Femur (tissue), 1 donor: ENCODE results near the gene TRAPPC10.

Experiments
- DNase-seq: peaks from one replicate; pipeline ENCODE4 v3.0.0-alpha.2; 2017

The TRAPPC10 gene

GRCh38 chr21:44038063-44038462 lies 26.0 kb downstream of the TRAPPC10 start:
- no peak for DNase-seq

GRCh38 chr21:44039828-44040227 lies 27.7 kb downstream of the TRAPPC10 start:
- no peak for DNase-seq

- no peak for DNase-seq
These were observed 31.5 kb downstream of the TRAPPC10 start for GRCh38 chr21:44043613-44044012.

GRCh38 chr21:44046734-44047133 lies 34.6 kb downstream of the TRAPPC10 start:
- no peak for DNase-seq

GRCh38 chr21:44047996-44048560 lies 36.0 kb downstream of the TRAPPC10 start:
- no peak for DNase-seq

GRCh38 chr21:44049182-44049581 lies 37.1 kb downstream of the TRAPPC10 start:
- no peak for DNase-seq

GRCh38 chr21:44049606-44050005 lies 37.5 kb downstream of the TRAPPC10 start:
- DNase-seq: no peak

- DNase-seq: no peak
These were observed 38.2 kb downstream of the TRAPPC10 start for GRCh38 chr21:44050276-44050675.

- DNase-seq: peak; percentile 72
These were observed 39.4 kb downstream of the TRAPPC10 start for GRCh38 chr21:44051462-44051941.

- DNase-seq: no peak
These were observed 40.1 kb downstream of the TRAPPC10 start for GRCh38 chr21:44052071-44052829.

GRCh38 chr21:44052830-44053226 lies 40.7 kb downstream of the TRAPPC10 start:
- no peak for DNase-seq

GRCh38 chr21:44053567-44053966 lies 41.5 kb downstream of the TRAPPC10 start:
- no peak for DNase-seq

GRCh38 chr21:44054710-44055109 lies 42.6 kb downstream of the TRAPPC10 start:
- DNase-seq: peak; percentile 31

GRCh38 chr21:44057055-44057454 lies 44.9 kb downstream of the TRAPPC10 start:
- DNase-seq: no peak

- no peak for DNase-seq
These were observed 46.0 kb downstream of the TRAPPC10 start for GRCh38 chr21:44057960-44058651.

GRCh38 chr21:44058652-44058964 lies 46.5 kb downstream of the TRAPPC10 start:
- DNase-seq: no peak

- DNase-seq: no peak
These were observed 46.9 kb downstream of the TRAPPC10 start for GRCh38 chr21:44058981-44059380.

- no peak for DNase-seq
These were observed 47.6 kb downstream of the TRAPPC10 start for GRCh38 chr21:44059710-44060109.

- no peak for DNase-seq
These were observed 50.3 kb downstream of the TRAPPC10 start for GRCh38 chr21:44062380-44062779.

- no peak for DNase-seq
These were observed 51.2 kb downstream of the TRAPPC10 start for GRCh38 chr21:44063151-44063912.

- no peak for DNase-seq
These were observed 52.8 kb downstream of the TRAPPC10 start for GRCh38 chr21:44064852-44065403.

GRCh38 chr21:44065428-44065827 lies 53.3 kb downstream of the TRAPPC10 start:
- no peak for DNase-seq

- DNase-seq: no peak
These were observed 54.0 kb downstream of the TRAPPC10 start for GRCh38 chr21:44066116-44066515.
